GM10248 (cell line): ENCODE results near the gene ANXA1.

Source experiments
- CTCF ChIA-PET: fragments of 300-600 bp; sonication (Branson Sonifier 250); formaldehyde crosslinking; extraction: SDS; loops from one replicate; lab custom pipeline; 2021; ENCODE audit warnings: antibody characterized with exemption; lab: Yijun Ruan, JAX
- POLR2A ChIA-PET: fragments of 350-650 bp; sonication (Branson Sonifier 250); formaldehyde crosslinking; extraction: SDS; loops from one replicate; lab custom pipeline; 2020; ENCODE audit warnings: antibody characterized with exemption; lab: Yijun Ruan, JAX
- DNase-seq: peaks from one replicate; pipeline ENCODE4 v3.0.0; 2012; ENCODE audit errors: extremely low spot score
- CTCF ChIP-seq: IDR thresholded peaks from 2 replicates; pipeline ENCODE4 v1.5.1; 2012; ENCODE audit warnings: mild to moderate bottlenecking, low read depth; ENCODE audit errors: extremely low read depth, missing control alignments, control extremely low read depth

Gene ANXA1

GRCh38 chr9:73170185-73170957 is 18.7 kb downstream of the ANXA1 start:
- ChIA-PET CTCF (interaction anchor here (1.0 to 5.3 kb wide), 6 partner anchors 12 to 63 kb away, joined by 3 to 36 read pairs (median 6); no protein-coding TSS in a partner anchor), POLR2A (no interaction called here)
- no peak for TF ChIP-seq CTCF
- no peak for DNase-seq

- no peak for DNase-seq
- ChIA-PET POLR2A (no interaction called here), CTCF (interaction anchor here (0.8 to 5.3 kb wide), 7 partner anchors 10 to 65 kb away, joined by 3 to 36 read pairs (median 4); no protein-coding TSS in a partner anchor)
- TF ChIP-seq CTCF, result no peak
Measured at GRCh38 chr9:73172901-73173215, 21.2 kb downstream of the ANXA1 start.

GRCh38 chr9:73173557-73174329 is 22.1 kb downstream of the ANXA1 start:
- DNase-seq, result no peak
- TF ChIP-seq CTCF, result no peak
- CTCF ChIA-PET, result interaction anchor here (0.8 to 5.3 kb wide), 4 partner anchors 11 to 90 kb away, joined by 3 to 36 read pairs (median 3); no protein-coding TSS in a partner anchor
- POLR2A ChIA-PET, result no interaction called here

DNA sequence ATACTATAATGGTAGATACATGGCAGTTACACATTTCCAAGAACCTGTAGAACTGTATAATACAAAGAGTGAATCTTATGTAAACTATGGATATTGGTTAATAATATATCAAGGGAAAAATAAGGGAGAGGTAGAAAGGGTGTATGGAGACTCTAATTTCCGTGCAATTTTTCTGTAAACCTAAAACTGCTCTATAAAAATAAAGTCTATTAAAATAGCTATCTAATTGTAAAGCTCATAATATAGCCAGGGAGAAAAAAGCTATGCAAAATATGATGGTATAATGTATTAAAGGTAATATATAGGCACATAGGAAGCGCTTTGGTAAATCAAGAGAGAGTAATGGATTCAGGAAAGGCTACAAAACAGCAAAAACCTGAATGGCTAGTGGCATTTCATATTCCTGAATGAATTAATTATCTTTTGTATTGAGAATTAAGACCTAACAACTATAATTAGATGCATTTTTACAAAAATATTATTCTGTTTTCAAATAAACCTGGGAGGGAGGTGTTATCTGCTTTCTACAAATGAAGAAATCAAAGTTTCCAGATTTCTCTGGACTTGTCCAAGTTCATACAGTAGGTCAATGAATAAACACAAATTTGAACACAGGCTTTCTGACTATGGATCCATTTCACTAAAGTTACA is 22.8 kb downstream of the ANXA1 start:
- no peak for DNase-seq
- ChIA-PET POLR2A (no interaction called here), CTCF (interaction anchor here (0.9 to 5.3 kb wide), 2 partner anchors 67 to 91 kb away, joined by 3 to 36 read pairs; no protein-coding TSS in a partner anchor)
- TF ChIP-seq CTCF, result no peak

DNA sequence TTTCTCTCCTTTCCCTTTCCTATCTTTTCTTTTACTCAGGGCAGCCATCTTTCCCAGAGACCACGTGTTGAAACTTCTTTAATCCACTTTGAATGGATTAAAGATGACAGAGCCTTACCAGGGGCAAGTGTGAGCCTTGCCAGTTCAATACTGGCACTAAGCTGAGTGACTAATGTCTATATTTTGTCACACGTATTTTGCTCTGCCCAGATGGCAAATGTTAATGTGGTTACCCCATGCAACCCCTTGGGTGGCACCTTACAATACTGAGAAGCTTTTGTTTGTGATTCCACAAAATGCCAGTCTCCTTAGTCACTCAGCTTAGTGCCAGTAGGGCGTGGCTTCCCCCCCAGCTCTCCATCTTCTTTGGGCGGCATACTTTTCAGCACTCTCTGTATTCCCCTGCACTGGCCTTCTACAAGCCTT is 24.8 kb downstream of the ANXA1 start:
- ChIA-PET POLR2A (no interaction called here), CTCF (interaction anchor here (1.2 to 2.1 kb wide), 8 partner anchors 13 to 75 kb away, joined by 3 to 14 read pairs (median 4); no protein-coding TSS in a partner anchor)
- no peak for DNase-seq
- TF ChIP-seq CTCF, result no peak

DNA sequence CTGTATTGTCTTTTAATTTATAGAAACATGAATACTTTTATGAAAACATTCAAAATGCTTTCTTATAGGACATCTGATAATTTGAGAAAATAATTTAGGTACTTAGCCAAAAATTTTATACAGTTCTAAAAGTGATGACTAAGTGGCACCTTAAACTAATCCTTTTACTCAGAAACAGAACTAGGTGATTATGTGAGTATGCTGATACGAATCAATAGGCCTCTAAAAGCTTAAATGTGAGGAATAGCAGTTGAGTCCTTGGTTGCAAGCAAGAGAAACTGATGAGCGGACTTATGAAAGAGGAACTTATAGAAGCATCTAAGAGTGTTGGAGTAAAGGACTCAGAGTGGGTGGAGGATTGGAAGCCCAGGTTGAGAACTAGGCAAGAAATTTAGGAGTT is 26.4 kb downstream of the ANXA1 start:
- no peak for DNase-seq
- ChIA-PET POLR2A (no interaction called here), CTCF (interaction anchor here (0.7 to 2.1 kb wide), 5 partner anchors 22 to 117 kb away, joined by 3 to 6 read pairs (median 3); no protein-coding TSS in a partner anchor)
- TF ChIP-seq CTCF, result no peak
